ENCODE results near the gene CTNND1.

CTNND1 gene

GRCh38 chr11:57792870-57793269 is 31.3 kb downstream of the CTNND1 start:
- H3K27ac ChIP-seq, result peak overlapping the region; percentile 83
- H3K9me3 ChIP-seq, result no peaks in the 10 kb centered on the region
- no peaks in the 10 kb centered on the region for H3K27me3 ChIP-seq
- H3K4me3 ChIP-seq (ENCODE audit: low read depth in 1 of 2, low read length in 1 of 2), result peak overlapping the region; percentile 39 to 47
- H3K4me1 ChIP-seq (ENCODE audit: control insufficient read depth in 1 of 2, insufficient read depth in 1 of 2, low read depth in 1 of 2, low read length in 1 of 2), result peaks cover 36 to 40% of the 10 kb centered on the region in 2 experiments
- no peak for TF ChIP-seq CTCF (IDR thresholded peaks at IDR 0.05)
- H3K36me3 ChIP-seq, result peaks cover 3% of the 10 kb centered on the region

GRCh38 chr11:57793351-57794115 is 31.9 kb downstream of the CTNND1 start:
- no peak for TF ChIP-seq CTCF (IDR thresholded peaks at IDR 0.05)
- Histone ChIP-seq H3K4me3 (ENCODE audit: low read depth in 1 of 2, low read length in 1 of 2) (peak overlapping the region in 1 of 2 experiments; percentile 47), H3K36me3 (peaks cover 3% of the 10 kb centered on the region), H3K27ac (peak overlapping the region; percentile 83), H3K9me3 (no peaks in the 10 kb centered on the region), H3K27me3 (no peaks in the 10 kb centered on the region), H3K4me1 (ENCODE audit: control insufficient read depth in 1 of 2, insufficient read depth in 1 of 2, low read depth in 1 of 2, low read length in 1 of 2) (peaks cover 36 to 38% of the 10 kb centered on the region in 2 experiments)

GRCh38 chr11:57798905-57799559 is 37.4 kb downstream of the CTNND1 start:
- H3K4me1 ChIP-seq (ENCODE audit: control insufficient read depth in 1 of 2, insufficient read depth in 1 of 2, low read depth in 1 of 2, low read length in 1 of 2), result peaks cover 21 to 24% of the 10 kb centered on the region in 2 experiments
- peaks cover 3% of the 10 kb centered on the region for H3K36me3 ChIP-seq
- no peaks in the 10 kb centered on the region for H3K9me3 ChIP-seq
- no peak for TF ChIP-seq CTCF (IDR thresholded peaks at IDR 0.05)
- H3K27me3 ChIP-seq, result no peaks in the 10 kb centered on the region
- H3K27ac ChIP-seq, result peak overlapping the region; percentile 37
- H3K4me3 ChIP-seq (ENCODE audit: low read depth in 1 of 2, low read length in 1 of 2), result no peak overlapping the region

GRCh38 chr11:57800444-57801182 is 39.0 kb downstream of the CTNND1 start:
- peak; percentile 86 for TF ChIP-seq CTCF (IDR thresholded peaks at IDR 0.05)
- H3K36me3 ChIP-seq, result peaks cover 12% of the 10 kb centered on the region
- H3K4me1 ChIP-seq (ENCODE audit: control insufficient read depth in 1 of 2, insufficient read depth in 1 of 2, low read depth in 1 of 2, low read length in 1 of 2), result peaks cover 19 to 20% of the 10 kb centered on the region in 2 experiments
- H3K4me3 ChIP-seq (ENCODE audit: low read depth in 1 of 2, low read length in 1 of 2), result no peak overlapping the region
- no peaks in the 10 kb centered on the region for H3K9me3 ChIP-seq
- H3K27ac ChIP-seq, result peak overlapping the region; percentile 24
- H3K27me3 ChIP-seq, result no peaks in the 10 kb centered on the region

- Histone ChIP-seq H3K27ac (no peak overlapping the region), H3K4me3 (ENCODE audit: low read depth in 1 of 2, low read length in 1 of 2) (no peak overlapping the region)
Observed at GRCh38 chr11:57801183-57801485, 39.5 kb downstream of the CTNND1 start.

More at GRCh38 chr11:57801183-57801485, 39.5 kb downstream of the CTNND1 start:
- Histone ChIP-seq H3K36me3 (peaks cover 14% of the 10 kb centered on the region), H3K4me1 (ENCODE audit: control insufficient read depth in 1 of 2, insufficient read depth in 1 of 2, low read depth in 1 of 2, low read length in 1 of 2) (peaks cover 19 to 20% of the 10 kb centered on the region in 2 experiments), H3K9me3 (no peaks in the 10 kb centered on the region), H3K27me3 (no peaks in the 10 kb centered on the region)
- TF ChIP-seq CTCF (IDR thresholded peaks at IDR 0.05), result no peak

Data from neutrophil (primary cell).